Measurements from ENCODE around the gene SERPINB1.

SERPINB1 gene

GRCh38 chr6:2790588-2791449, 50.8 kb downstream of the SERPINB1 start:
- DNase-seq: no peak

GRCh38 chr6:2786269-2786668, 55.4 kb downstream of the SERPINB1 start:
- DNase-seq: no peak

- no peak for DNase-seq
These were observed 56.7 kb downstream of the SERPINB1 start for GRCh38 chr6:2784930-2785329.

- DNase-seq: no peak
These were observed 57.6 kb downstream of the SERPINB1 start for GRCh38 chr6:2784061-2784460.

GRCh38 chr6:2783188-2783963, 58.3 kb downstream of the SERPINB1 start:
- no peak for DNase-seq

GRCh38 chr6:2782825-2783187, 58.9 kb downstream of the SERPINB1 start:
- DNase-seq: no peak

GRCh38 chr6:2782356-2782708, 59.3 kb downstream of the SERPINB1 start:
- DNase-seq: no peak
